Naive B cell (primary cell): ENCODE measurements around the gene CD300LB. TPM values are rescaled to one million over a fixed set of nuclear protein-coding genes. Genes with fewer than 3 reads are reported as not detected.

Experiments used
- ATAC-seq, 2 donors: fragments of 150-1000 bp; cut with Tn5 transposase; 2 replicates each; pipeline ENCODE4 v1.10.0; 2021; ENCODE audit warnings: low read depth in 2 of 2, mild to moderate bottlenecking in 2 of 2, moderate library complexity in 2 of 2
- DNase-seq: peaks from one replicate; pipeline ENCODE4 v3.0.0; 2022
- H3K27ac Mint-ChIP-seq, 6 donors: one replicate each; pipeline ENCODE4 v1.8.0; 2020 to 2022; ENCODE audit warnings: mild to moderate bottlenecking in 6 of 6, mixed read lengths in 6 of 6, moderate library complexity in 5 of 6, inconsistent platforms in 2 of 6
- H3K27me3 Mint-ChIP-seq, 3 donors: one replicate each; pipeline ENCODE4 v1.8.0; 2021 to 2022; ENCODE audit warnings: mixed read lengths in 3 of 3, mild to moderate bottlenecking in 1 of 3
- H3K36me3 Mint-ChIP-seq, 2 donors: one replicate each; pipeline ENCODE4 v1.8.0; 2020 to 2022; ENCODE audit warnings: mixed read lengths in 2 of 2, inconsistent platforms in 1 of 2, mild to moderate bottlenecking in 1 of 2
- H3K4me1 Mint-ChIP-seq, 3 donors: one replicate each; pipeline ENCODE4 v1.8.0; 2020 to 2022; ENCODE audit warnings: mixed read lengths in 3 of 3, inconsistent platforms in 1 of 3, mild to moderate bottlenecking in 1 of 3, moderate library complexity in 1 of 3
- H3K4me3 Mint-ChIP-seq, 8 donors: one replicate each; pipeline ENCODE4 v1.8.0; 2020 to 2022; ENCODE audit warnings: mild to moderate bottlenecking in 8 of 8, mixed read lengths in 8 of 8, moderate library complexity in 8 of 8, inconsistent platforms in 2 of 8
- H3K9me3 Mint-ChIP-seq, 7 donors: one replicate each; pipeline ENCODE4 v1.8.0; 2020 to 2022; ENCODE audit warnings: mixed read lengths in 7 of 7, mild to moderate bottlenecking in 5 of 7, inconsistent platforms in 2 of 7, moderate library complexity in 1 of 7
- polyA plus RNA-seq, 6 donors: library from polyadenylated mRNA; unstranded; fragments of 300-500 nt; fragmentation: Illumina TruSeq; gene quantifications; one replicate each; pipeline ENCODE4 v1.2.3, GENCODE V29; 2021; ENCODE audit warnings: low read depth in 6 of 6

The CD300LB gene
- polyA plus RNA-seq, 6 donors from 2014 or later: 0.14 to 0.60 (median 0.24) TPM; not detected in 3

GRCh38 chr17:74565126-74565525 lies 33.9 kb upstream of the CD300LB start:
- no peak for DNase-seq
- ATAC-seq: no peak
- Mint-ChIP-seq H3K9me3 (peaks cover 0 to 8% (median 0%) of the 10 kb centered on the region in 7 donors), H3K4me1 (peaks cover 13 to 50% (median 30%) of the 10 kb centered on the region in 3 donors), H3K27me3 (peaks cover 21 to 69% (median 60%) of the 10 kb centered on the region in 3 donors), H3K27ac (peak overlapping the region in 1 of 6 donors; percentile 86), H3K4me3 (no peak overlapping the region), H3K36me3 (peaks cover 0 to 16% of the 10 kb centered on the region in 2 donors)

- ATAC-seq: no peak
- H3K27ac Mint-ChIP-seq: no peak overlapping the region
- DNase-seq: no peak
- no peak overlapping the region for H3K4me3 Mint-ChIP-seq
- peaks cover 7 to 8% of the 10 kb centered on the region in 2 donors for H3K36me3 Mint-ChIP-seq
- peaks cover 7 to 50% (median 32%) of the 10 kb centered on the region in 3 donors for H3K4me1 Mint-ChIP-seq
- peaks cover 10 to 65% (median 45%) of the 10 kb centered on the region in 3 donors for H3K27me3 Mint-ChIP-seq
- peaks cover 0 to 11% (median 3%) of the 10 kb centered on the region in 7 donors for H3K9me3 Mint-ChIP-seq
These were observed 32.1 kb upstream of the CD300LB start for GRCh38 chr17:74563358-74563757.

- peak in 1 of 2 donors; percentile 53 for ATAC-seq
- H3K4me3 Mint-ChIP-seq: peak overlapping the region in 3 of 8 donors; percentile 7 to 17 (median 13)
- peaks cover 0 to 21% (median 5%) of the 10 kb centered on the region in 7 donors for H3K9me3 Mint-ChIP-seq
- peak overlapping the region in 2 of 6 donors; percentile 5 to 77 for H3K27ac Mint-ChIP-seq
- peaks cover 0 to 46% (median 36%) of the 10 kb centered on the region in 3 donors for H3K4me1 Mint-ChIP-seq
- no peak for DNase-seq
- H3K36me3 Mint-ChIP-seq: peaks cover 7 to 9% of the 10 kb centered on the region in 2 donors
- peaks cover 3 to 53% (median 33%) of the 10 kb centered on the region in 3 donors for H3K27me3 Mint-ChIP-seq
These were observed 30.3 kb upstream of the CD300LB start for GRCh38 chr17:74561586-74561985.

- Mint-ChIP-seq H3K4me1 (peaks cover 0 to 46% (median 36%) of the 10 kb centered on the region in 3 donors), H3K36me3 (peaks cover 7 to 16% of the 10 kb centered on the region in 2 donors), H3K27me3 (peaks cover 0 to 45% (median 21%) of the 10 kb centered on the region in 3 donors), H3K4me3 (peak overlapping the region in 5 of 8 donors; percentile 58 to 84 (median 71)), H3K9me3 (peaks cover 0 to 21% (median 10%) of the 10 kb centered on the region in 7 donors), H3K27ac (peak overlapping the region in 5 of 6 donors; percentile 25 to 96 (median 88))
- DNase-seq (no peak), ATAC-seq (peak in 1 of 2 donors; percentile 30)
These were observed 27.7 kb upstream of the CD300LB start for GRCh38 chr17:74558882-74559519.

- DNase-seq (peak; percentile 25), ATAC-seq (peak in 1 of 2 donors; percentile 61)
- peaks cover 7 to 11% of the 10 kb centered on the region in 2 donors for H3K36me3 Mint-ChIP-seq
- H3K4me3 Mint-ChIP-seq: peak overlapping the region in 5 of 8 donors; percentile 58 to 84 (median 71)
- H3K27me3 Mint-ChIP-seq: peaks cover 0 to 40% (median 17%) of the 10 kb centered on the region in 3 donors
- peak overlapping the region in 5 of 6 donors; percentile 11 to 96 (median 88) for H3K27ac Mint-ChIP-seq
- H3K4me1 Mint-ChIP-seq: peaks cover 0 to 42% (median 36%) of the 10 kb centered on the region in 3 donors
- peaks cover 0 to 21% (median 10%) of the 10 kb centered on the region in 7 donors for H3K9me3 Mint-ChIP-seq
These were observed 27.1 kb upstream of the CD300LB start for GRCh38 chr17:74558402-74558801.

GRCh38 chr17:74555427-74555940 lies 24.2 kb upstream of the CD300LB start:
- DNase-seq: no peak

GRCh38 chr17:74554909-74555308 lies 23.6 kb upstream of the CD300LB start:
- H3K4me1 Mint-ChIP-seq: peaks cover 4 to 32% (median 29%) of the 10 kb centered on the region in 3 donors
- no peak overlapping the region for H3K4me3 Mint-ChIP-seq
- no peak overlapping the region for H3K27ac Mint-ChIP-seq
- H3K9me3 Mint-ChIP-seq: peaks cover 0 to 21% (median 10%) of the 10 kb centered on the region in 7 donors
- DNase-seq (no peak), ATAC-seq (no peak)
- peaks cover 7 to 8% of the 10 kb centered on the region in 2 donors for H3K36me3 Mint-ChIP-seq
- peaks cover 3 to 35% (median 20%) of the 10 kb centered on the region in 3 donors for H3K27me3 Mint-ChIP-seq

More at GRCh38 chr17:74555427-74555940, 24.2 kb upstream of the CD300LB start:
- Mint-ChIP-seq H3K9me3 (peaks cover 0 to 21% (median 10%) of the 10 kb centered on the region in 7 donors), H3K27ac (peak overlapping the region in 1 of 6 donors; percentile 12), H3K4me1 (peaks cover 4 to 32% (median 29%) of the 10 kb centered on the region in 3 donors), H3K36me3 (peaks cover 7 to 8% of the 10 kb centered on the region in 2 donors), H3K4me3 (no peak overlapping the region), H3K27me3 (peaks cover 0 to 30% (median 14%) of the 10 kb centered on the region in 3 donors)
- ATAC-seq: no peak

- peaks cover 8 to 48% (median 26%) of the 10 kb centered on the region in 3 donors for H3K27me3 Mint-ChIP-seq
- peaks cover 0 to 8% of the 10 kb centered on the region in 2 donors for H3K36me3 Mint-ChIP-seq
These were observed 20.8 kb upstream of the CD300LB start for GRCh38 chr17:74552037-74552436.

GRCh38 chr17:74550602-74551001 lies 19.3 kb upstream of the CD300LB start:
- Mint-ChIP-seq H3K4me3 (no peak overlapping the region), H3K4me1 (peaks cover 7 to 20% (median 8%) of the 10 kb centered on the region in 3 donors), H3K9me3 (no peaks in the 10 kb centered on the region), H3K36me3 (no peaks in the 10 kb centered on the region), H3K27me3 (peaks cover 8 to 39% (median 26%) of the 10 kb centered on the region in 3 donors), H3K27ac (peak overlapping the region in 1 of 6 donors; percentile 56)
- ATAC-seq (no peak), DNase-seq (no peak)

More at GRCh38 chr17:74552037-74552436, 20.8 kb upstream of the CD300LB start:
- peaks cover 7 to 10% (median 10%) of the 10 kb centered on the region in 3 donors for H3K4me1 Mint-ChIP-seq
- H3K27ac Mint-ChIP-seq: no peak overlapping the region
- no peak for ATAC-seq
- H3K9me3 Mint-ChIP-seq: peaks cover 0 to 10% (median 3%) of the 10 kb centered on the region in 7 donors
- DNase-seq: no peak
- H3K4me3 Mint-ChIP-seq: no peak overlapping the region

GRCh38 chr17:74549343-74549742 lies 18.1 kb upstream of the CD300LB start:
- DNase-seq (no peak), ATAC-seq (no peak)
- Mint-ChIP-seq H3K27me3 (peaks cover 8 to 39% (median 26%) of the 10 kb centered on the region in 3 donors), H3K9me3 (no peaks in the 10 kb centered on the region), H3K4me3 (no peak overlapping the region), H3K4me1 (peaks cover 12 to 21% (median 15%) of the 10 kb centered on the region in 3 donors), H3K36me3 (no peaks in the 10 kb centered on the region), H3K27ac (no peak overlapping the region)

GRCh38 chr17:74547736-74548135 lies 16.5 kb upstream of the CD300LB start:
- H3K36me3 Mint-ChIP-seq: no peaks in the 10 kb centered on the region
- no peak for DNase-seq
- ATAC-seq: no peak
- H3K9me3 Mint-ChIP-seq: no peaks in the 10 kb centered on the region
- H3K4me1 Mint-ChIP-seq: peaks cover 12 to 21% (median 15%) of the 10 kb centered on the region in 3 donors
- H3K27me3 Mint-ChIP-seq: peaks cover 8 to 40% (median 26%) of the 10 kb centered on the region in 3 donors
- no peak overlapping the region for H3K4me3 Mint-ChIP-seq
- H3K27ac Mint-ChIP-seq: peak overlapping the region in 2 of 6 donors; percentile 1 to 79

GRCh38 chr17:74547264-74547663 lies 16.0 kb upstream of the CD300LB start:
- Mint-ChIP-seq H3K9me3 (no peaks in the 10 kb centered on the region), H3K4me1 (peaks cover 12 to 21% (median 15%) of the 10 kb centered on the region in 3 donors), H3K27ac (peak overlapping the region in 3 of 6 donors; percentile 1 to 79 (median 70)), H3K4me3 (no peak overlapping the region), H3K27me3 (peaks cover 8 to 44% (median 26%) of the 10 kb centered on the region in 3 donors), H3K36me3 (no peaks in the 10 kb centered on the region)
- ATAC-seq (no peak), DNase-seq (no peak)

- no peaks in the 10 kb centered on the region for H3K9me3 Mint-ChIP-seq
- no peak overlapping the region for H3K27ac Mint-ChIP-seq
- H3K4me1 Mint-ChIP-seq: peaks cover 12 to 21% (median 15%) of the 10 kb centered on the region in 3 donors
- peaks cover 8 to 46% (median 23%) of the 10 kb centered on the region in 3 donors for H3K27me3 Mint-ChIP-seq
- ATAC-seq (no peak), DNase-seq (no peak)
- H3K4me3 Mint-ChIP-seq: no peak overlapping the region
- H3K36me3 Mint-ChIP-seq: no peaks in the 10 kb centered on the region
These were observed 15.3 kb upstream of the CD300LB start for GRCh38 chr17:74546586-74546985.
